OCI-LY1 (cell line): ENCODE measurements around the gene EPB41L1.

Experiments
- EZH2 ChIP-seq: fragments of 200-600 bp; sonication (generic), shearing (Covaris generic); IDR thresholded peaks from 2 replicates; pipeline ENCODE4 v1.8.0; 2017; ENCODE audit warnings: borderline replicate concordance, mixed run types, mild to moderate bottlenecking, antibody characterized with exemption, low read length, moderate library complexity, mixed read lengths
- TF ChIP-seq, protein P1 (sequence below): fragments of 200-600 bp; sonication (generic), shearing (Covaris generic); IDR thresholded peaks from 2 replicates; pipeline ENCODE4 v1.5.1; 2017; ENCODE audit warnings: mild to moderate bottlenecking, antibody characterized with exemption, low read length, moderate library complexity, mixed read lengths

GRCh38 chr20:36148439-36148838 is 6.1 kb upstream of the EPB41L1 start:
- TF ChIP-seq, protein P1, sequence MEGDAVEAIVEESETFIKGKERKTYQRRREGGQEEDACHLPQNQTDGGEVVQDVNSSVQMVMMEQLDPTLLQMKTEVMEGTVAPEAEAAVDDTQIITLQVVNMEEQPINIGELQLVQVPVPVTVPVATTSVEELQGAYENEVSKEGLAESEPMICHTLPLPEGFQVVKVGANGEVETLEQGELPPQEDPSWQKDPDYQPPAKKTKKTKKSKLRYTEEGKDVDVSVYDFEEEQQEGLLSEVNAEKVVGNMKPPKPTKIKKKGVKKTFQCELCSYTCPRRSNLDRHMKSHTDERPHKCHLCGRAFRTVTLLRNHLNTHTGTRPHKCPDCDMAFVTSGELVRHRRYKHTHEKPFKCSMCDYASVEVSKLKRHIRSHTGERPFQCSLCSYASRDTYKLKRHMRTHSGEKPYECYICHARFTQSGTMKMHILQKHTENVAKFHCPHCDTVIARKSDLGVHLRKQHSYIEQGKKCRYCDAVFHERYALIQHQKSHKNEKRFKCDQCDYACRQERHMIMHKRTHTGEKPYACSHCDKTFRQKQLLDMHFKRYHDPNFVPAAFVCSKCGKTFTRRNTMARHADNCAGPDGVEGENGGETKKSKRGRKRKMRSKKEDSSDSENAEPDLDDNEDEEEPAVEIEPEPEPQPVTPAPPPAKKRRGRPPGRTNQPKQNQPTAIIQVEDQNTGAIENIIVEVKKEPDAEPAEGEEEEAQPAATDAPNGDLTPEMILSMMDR = no peak
- no peak for TF ChIP-seq EZH2
